ENCODE results near the gene MALSU1. TPM values are rescaled to one million over a fixed set of nuclear protein-coding genes. Genes with fewer than 3 reads are reported as not detected.

Gene MALSU1
- 95.1 TPM for polyA plus RNA-seq (2013, experiment 1 of 2)
- polyA plus RNA-seq (2013, experiment 2 of 2) = 93.0 TPM

DNA sequence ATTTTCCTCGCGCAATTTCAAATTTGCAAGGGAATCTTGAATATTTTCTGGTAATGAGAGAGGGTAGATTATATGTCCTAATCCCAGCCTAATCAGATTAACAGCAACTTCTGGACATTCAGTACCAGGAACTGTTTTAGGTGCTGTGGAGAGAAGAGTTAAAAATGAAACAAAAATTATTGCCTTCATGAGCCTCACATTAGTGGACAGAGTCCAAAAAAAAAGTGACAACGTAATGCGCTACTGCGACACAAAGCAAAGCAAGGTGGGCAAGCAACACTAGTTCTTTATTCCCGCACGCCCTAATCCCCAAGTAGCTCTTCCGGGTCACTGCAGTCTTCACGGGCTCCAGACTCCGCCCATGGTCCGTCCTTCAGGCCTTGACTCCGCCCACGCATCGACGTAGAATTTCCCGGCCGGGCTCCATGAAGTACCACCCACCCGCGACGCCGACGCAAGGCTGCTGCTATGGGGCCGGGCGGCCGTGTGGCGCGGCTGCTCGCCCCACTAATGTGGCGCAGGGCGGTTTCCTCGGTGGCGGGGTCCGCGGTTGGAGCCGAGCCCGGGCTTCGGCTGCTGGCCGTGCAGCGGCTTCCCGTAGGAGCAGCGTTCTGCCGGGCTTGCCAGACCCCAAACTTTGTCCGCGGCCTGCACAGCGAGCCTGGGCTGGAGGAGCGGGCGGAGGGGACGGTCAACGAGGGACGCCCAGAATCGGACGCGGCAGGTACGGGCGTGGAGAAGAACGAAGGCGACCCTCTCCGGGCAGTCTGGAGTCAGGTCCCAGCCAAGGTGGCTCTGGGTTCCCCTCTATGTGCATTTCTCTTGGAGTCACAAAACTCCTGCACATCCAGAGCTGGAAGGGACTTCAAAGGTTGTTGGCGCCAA lies at the start of gene MALSU1:
Gene MALSU1, plus strand, starts transcription at position 455 of the 885 bp plus-strand sequence. Its CDS starts 14 bp downstream, at position 469.
- Histone ChIP-seq H2AK5ac (ENCODE audit: low read length) (no peak within 1 kb of the TSS), H3K27me3 (ENCODE audit: insufficient read depth, low read length, poor library complexity) (no peaks in the 10 kb centered on the region), H3K4me1 (ENCODE audit: control insufficient read depth, low read depth, low read length) (peaks cover 6% of the 10 kb centered on the region), H3K79me2 (ENCODE audit: control insufficient read depth, insufficient read depth, low read length) (peaks cover 22% of the 10 kb centered on the region), H4K8ac (ENCODE audit: low read depth, low read length) (peak within 1 kb of the TSS; percentile 100), H3K18ac (ENCODE audit: low read length) (no peak within 1 kb of the TSS), H3K23ac (ENCODE audit: low read length) (peak within 1 kb of the TSS; percentile 37), H3K4me2 (ENCODE audit: low read length) (peak within 1 kb of the TSS; percentile 94), H3K4ac (ENCODE audit: low read depth, low read length) (no peak within 1 kb of the TSS), H2BK120ac (ENCODE audit: low read depth, low read length) (no peak within 1 kb of the TSS), H4K5ac (ENCODE audit: low read length) (peak within 1 kb of the TSS; percentile 94), H2BK5ac (ENCODE audit: low read length) (no peak within 1 kb of the TSS), H3K4me3 (ENCODE audit: low read length) (peak within 1 kb of the TSS; percentile 95), H3K36me3 (ENCODE audit: control insufficient read depth, insufficient read depth, low read length) (no peaks in the 10 kb centered on the region), H3K56ac (ENCODE audit: low read length) (peak within 1 kb of the TSS; percentile 83), H3K9ac (ENCODE audit: low read length) (peak within 1 kb of the TSS; percentile 95), H3K79me1 (ENCODE audit: low read length) (peaks cover 19% of the 10 kb centered on the region), H2BK15ac (replicated peaks; ENCODE audit: low read depth) (no peak within 1 kb of the TSS), H3K27ac (ENCODE audit: low read depth, low read length) (peak within 1 kb of the TSS; percentile 14)
- no CpG with 5 or more reads among the region's 59 CpGs for WGBS (ENCODE audit: extremely low coverage, insufficient coverage, low lambda C conversion rate)
- peak; percentile 98 for DNase-seq

- Histone ChIP-seq H3K18ac (ENCODE audit: low read length) (no peak overlapping the region), H4K5ac (ENCODE audit: low read length) (no peak overlapping the region), H3K9ac (ENCODE audit: low read length) (no peak overlapping the region), H3K4ac (ENCODE audit: low read depth, low read length) (no peak overlapping the region), H3K79me1 (ENCODE audit: low read length) (no peaks in the 10 kb centered on the region), H2BK15ac (replicated peaks; ENCODE audit: low read depth) (no peak overlapping the region), H3K36me3 (ENCODE audit: control insufficient read depth, insufficient read depth, low read length) (no peaks in the 10 kb centered on the region), H2BK5ac (ENCODE audit: low read length) (no peak overlapping the region), H3K27me3 (ENCODE audit: insufficient read depth, low read length, poor library complexity) (no peaks in the 10 kb centered on the region), H3K79me2 (ENCODE audit: control insufficient read depth, insufficient read depth, low read length) (no peaks in the 10 kb centered on the region), H3K23ac (ENCODE audit: low read length) (no peak overlapping the region), H3K27ac (ENCODE audit: low read depth, low read length) (no peak overlapping the region), H3K56ac (ENCODE audit: low read length) (no peak overlapping the region), H3K4me2 (ENCODE audit: low read length) (no peak overlapping the region), H3K4me1 (ENCODE audit: control insufficient read depth, low read depth, low read length) (no peaks in the 10 kb centered on the region), H3K4me3 (ENCODE audit: low read length) (no peak overlapping the region), H4K8ac (ENCODE audit: low read depth, low read length) (no peak overlapping the region), H2AK5ac (ENCODE audit: low read length) (no peak overlapping the region), H2BK120ac (ENCODE audit: low read depth, low read length) (no peak overlapping the region)
- no peak for DNase-seq
Observed at GRCh38 chr7:23249486-23249885, 49.7 kb upstream of the MALSU1 start.

DNA sequence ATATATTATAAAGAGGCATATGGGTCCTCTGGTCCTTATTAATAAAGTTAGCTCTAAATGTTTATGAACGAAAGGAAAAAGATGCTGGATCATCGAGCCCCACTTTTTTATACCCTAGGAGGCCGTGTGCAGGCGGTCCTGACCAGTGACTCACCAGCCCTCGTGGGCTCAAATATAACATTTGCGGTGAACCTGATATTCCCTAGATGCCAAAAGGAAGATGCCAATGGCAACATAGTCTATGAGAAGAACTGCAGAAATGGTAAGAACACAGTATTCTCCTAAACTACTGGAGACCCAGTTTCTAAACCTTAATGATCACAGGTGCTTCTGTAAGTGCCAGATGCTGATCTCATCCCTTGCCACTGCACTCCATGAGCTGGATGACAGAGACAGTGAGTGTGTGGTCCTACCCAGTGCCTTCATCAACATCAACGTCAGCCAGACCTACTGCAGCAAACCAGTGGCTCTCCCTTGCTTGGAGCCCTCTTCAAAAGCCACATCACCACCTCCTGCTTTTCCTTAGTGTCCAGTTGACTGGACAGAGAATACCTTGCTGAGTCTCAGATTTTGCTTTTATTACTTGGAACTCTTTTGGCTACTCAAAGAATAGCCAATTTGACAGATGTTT lies 45.0 kb upstream of the MALSU1 start:
- Histone ChIP-seq H2BK5ac (ENCODE audit: low read length) (no peak overlapping the region), H3K18ac (ENCODE audit: low read length) (no peak overlapping the region), H3K4me1 (ENCODE audit: control insufficient read depth, low read depth, low read length) (no peaks in the 10 kb centered on the region), H3K79me1 (ENCODE audit: low read length) (no peaks in the 10 kb centered on the region), H3K4me3 (ENCODE audit: low read length) (no peak overlapping the region), H3K36me3 (ENCODE audit: control insufficient read depth, insufficient read depth, low read length) (no peaks in the 10 kb centered on the region), H3K27ac (ENCODE audit: low read depth, low read length) (no peak overlapping the region), H4K5ac (ENCODE audit: low read length) (no peak overlapping the region), H3K56ac (ENCODE audit: low read length) (no peak overlapping the region), H3K4me2 (ENCODE audit: low read length) (no peak overlapping the region), H3K23ac (ENCODE audit: low read length) (no peak overlapping the region), H2AK5ac (ENCODE audit: low read length) (no peak overlapping the region), H3K9ac (ENCODE audit: low read length) (no peak overlapping the region), H2BK120ac (ENCODE audit: low read depth, low read length) (no peak overlapping the region), H3K79me2 (ENCODE audit: control insufficient read depth, insufficient read depth, low read length) (no peaks in the 10 kb centered on the region), H2BK15ac (replicated peaks; ENCODE audit: low read depth) (no peak overlapping the region), H4K8ac (ENCODE audit: low read depth, low read length) (no peak overlapping the region), H3K4ac (ENCODE audit: low read depth, low read length) (no peak overlapping the region), H3K27me3 (ENCODE audit: insufficient read depth, low read length, poor library complexity) (no peaks in the 10 kb centered on the region)
- WGBS (ENCODE audit: extremely low coverage, insufficient coverage, low lambda C conversion rate) = no CpG with 5 or more reads among the region's 7 CpGs
- no peak for DNase-seq

DNA sequence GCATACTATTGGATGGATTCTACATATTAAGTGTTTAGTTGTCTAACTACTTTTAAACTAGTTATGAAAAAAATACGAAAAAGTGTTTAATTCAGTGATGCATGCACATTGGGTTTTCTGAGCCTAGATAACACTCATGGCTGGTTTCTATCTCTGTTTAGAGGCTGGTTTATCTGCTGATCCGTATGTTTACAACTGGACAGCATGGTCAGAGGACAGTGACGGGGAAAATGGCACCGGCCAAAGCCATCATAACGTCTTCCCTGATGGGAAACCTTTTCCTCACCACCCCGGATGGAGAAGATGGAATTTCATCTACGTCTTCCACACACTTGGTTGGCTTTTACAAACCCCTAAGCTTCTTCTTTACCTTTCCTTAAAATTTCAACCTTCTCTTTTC lies 42.4 kb upstream of the MALSU1 start:
- H3K4ac ChIP-seq (ENCODE audit: low read depth, low read length) = no peak overlapping the region
- no peak overlapping the region for H3K56ac ChIP-seq (ENCODE audit: low read length)
- H3K4me3 ChIP-seq (ENCODE audit: low read length) = no peak overlapping the region
- no peak overlapping the region for H2BK120ac ChIP-seq (ENCODE audit: low read depth, low read length)
- H4K5ac ChIP-seq (ENCODE audit: low read length) = no peak overlapping the region
- H4K8ac ChIP-seq (ENCODE audit: low read depth, low read length) = no peak overlapping the region
- H2BK5ac ChIP-seq (ENCODE audit: low read length) = no peak overlapping the region
- H3K27me3 ChIP-seq (ENCODE audit: insufficient read depth, low read length, poor library complexity) = no peaks in the 10 kb centered on the region
- H3K23ac ChIP-seq (ENCODE audit: low read length) = no peak overlapping the region
- H2BK15ac ChIP-seq (replicated peaks; ENCODE audit: low read depth) = no peak overlapping the region
- H3K27ac ChIP-seq (ENCODE audit: low read depth, low read length) = no peak overlapping the region
- no peak for DNase-seq
- no peaks in the 10 kb centered on the region for H3K79me1 ChIP-seq (ENCODE audit: low read length)
- no peak overlapping the region for H3K4me2 ChIP-seq (ENCODE audit: low read length)
- no peaks in the 10 kb centered on the region for H3K79me2 ChIP-seq (ENCODE audit: control insufficient read depth, insufficient read depth, low read length)
- no peak overlapping the region for H3K18ac ChIP-seq (ENCODE audit: low read length)
- no peak overlapping the region for H3K9ac ChIP-seq (ENCODE audit: low read length)
- H3K36me3 ChIP-seq (ENCODE audit: control insufficient read depth, insufficient read depth, low read length) = no peaks in the 10 kb centered on the region
- no CpG with 5 or more reads among the region's 7 CpGs for WGBS (ENCODE audit: extremely low coverage, insufficient coverage, low lambda C conversion rate)
- H3K4me1 ChIP-seq (ENCODE audit: control insufficient read depth, low read depth, low read length) = no peaks in the 10 kb centered on the region
- H2AK5ac ChIP-seq (ENCODE audit: low read length) = no peak overlapping the region

DNA sequence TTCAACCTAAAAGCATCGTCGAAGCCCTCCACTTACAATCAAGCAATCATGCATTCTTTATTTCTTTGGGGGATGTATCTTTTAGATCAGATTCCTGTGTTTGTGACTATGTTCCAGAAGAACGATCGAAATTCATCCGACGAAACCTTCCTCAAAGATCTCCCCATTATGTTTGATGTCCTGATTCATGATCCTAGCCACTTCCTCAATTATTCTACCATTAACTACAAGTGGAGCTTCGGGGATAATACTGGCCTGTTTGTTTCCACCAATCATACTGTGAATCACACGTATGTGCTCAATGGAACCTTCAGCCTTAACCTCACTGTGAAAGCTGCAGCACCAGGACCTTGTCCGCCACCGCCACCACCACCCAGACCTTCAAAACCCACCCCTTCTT lies 38.8 kb upstream of the MALSU1 start:
- H3K36me3 ChIP-seq (ENCODE audit: control insufficient read depth, insufficient read depth, low read length) = no peaks in the 10 kb centered on the region

More for the DNA sequence above, 38.8 kb upstream of the MALSU1 start:
- DNase-seq = no peak
- Histone ChIP-seq H3K23ac (ENCODE audit: low read length) (no peak overlapping the region), H2BK5ac (ENCODE audit: low read length) (no peak overlapping the region), H3K4me1 (ENCODE audit: control insufficient read depth, low read depth, low read length) (no peaks in the 10 kb centered on the region), H3K79me2 (ENCODE audit: control insufficient read depth, insufficient read depth, low read length) (no peaks in the 10 kb centered on the region), H3K9ac (ENCODE audit: low read length) (no peak overlapping the region), H2BK120ac (ENCODE audit: low read depth, low read length) (no peak overlapping the region), H3K4me2 (ENCODE audit: low read length) (no peak overlapping the region), H2AK5ac (ENCODE audit: low read length) (no peak overlapping the region), H3K4ac (ENCODE audit: low read depth, low read length) (no peak overlapping the region), H2BK15ac (replicated peaks; ENCODE audit: low read depth) (no peak overlapping the region), H3K27me3 (ENCODE audit: insufficient read depth, low read length, poor library complexity) (no peaks in the 10 kb centered on the region), H4K8ac (ENCODE audit: low read depth, low read length) (no peak overlapping the region), H3K56ac (ENCODE audit: low read length) (no peak overlapping the region), H3K27ac (ENCODE audit: low read depth, low read length) (no peak overlapping the region), H4K5ac (ENCODE audit: low read length) (no peak overlapping the region), H3K4me3 (ENCODE audit: low read length) (no peak overlapping the region), H3K79me1 (ENCODE audit: low read length) (no peaks in the 10 kb centered on the region), H3K18ac (ENCODE audit: low read length) (no peak overlapping the region)
- WGBS (ENCODE audit: extremely low coverage, insufficient coverage, low lambda C conversion rate) = no CpG with 5 or more reads among the region's 10 CpGs
